ENCODE measurements around the gene SPATA2L.

SPATA2L gene

DNA sequence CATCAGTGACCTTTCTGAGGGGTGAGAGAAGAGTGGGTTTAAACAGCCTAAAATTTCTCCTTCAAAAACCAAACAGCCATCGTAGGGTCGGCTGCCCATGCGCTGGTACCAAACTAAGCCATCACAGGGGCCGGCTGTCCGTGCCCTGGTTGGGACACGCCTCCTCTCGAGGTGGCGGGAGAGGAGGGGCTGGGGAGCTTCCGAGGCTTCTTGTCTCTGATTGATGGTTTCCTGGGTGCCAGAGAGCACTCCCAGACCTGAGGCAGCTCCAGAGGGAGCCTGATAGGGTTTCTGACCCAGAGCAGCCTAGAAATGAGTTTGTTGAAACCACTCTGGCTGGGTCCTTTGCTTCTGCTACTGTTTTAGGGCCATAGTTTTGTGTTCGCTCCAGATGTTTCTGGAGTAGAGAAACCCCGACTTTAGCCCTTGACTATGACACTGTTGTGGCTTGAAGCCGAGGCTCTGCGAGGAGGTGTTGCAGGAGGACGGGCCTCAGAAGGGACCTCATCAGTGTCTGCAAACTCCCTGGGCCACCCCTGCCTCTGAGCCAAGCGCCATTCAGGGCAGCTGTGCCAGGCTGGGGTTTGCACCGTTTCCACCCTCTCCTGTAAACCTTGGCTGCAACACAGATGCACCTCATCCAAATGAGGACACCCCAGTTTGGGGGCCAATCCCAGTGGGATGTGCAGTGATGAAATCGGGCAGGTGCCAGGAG, 26.1 kb upstream of the SPATA2L start:
- no peak for DNase-seq

- DNase-seq, result peak; percentile 54 to 88 (median 73)
Measured at GRCh38 chr16:89723279-89724250, 22.1 kb upstream of the SPATA2L start.

GRCh38 chr16:89722392-89723278, 21.1 kb upstream of the SPATA2L start:
- peak; percentile 57 to 88 (median 68) for DNase-seq

GRCh38 chr16:89721546-89722391, 20.3 kb upstream of the SPATA2L start:
- peak; percentile 80 to 92 (median 88) for DNase-seq

DNA sequence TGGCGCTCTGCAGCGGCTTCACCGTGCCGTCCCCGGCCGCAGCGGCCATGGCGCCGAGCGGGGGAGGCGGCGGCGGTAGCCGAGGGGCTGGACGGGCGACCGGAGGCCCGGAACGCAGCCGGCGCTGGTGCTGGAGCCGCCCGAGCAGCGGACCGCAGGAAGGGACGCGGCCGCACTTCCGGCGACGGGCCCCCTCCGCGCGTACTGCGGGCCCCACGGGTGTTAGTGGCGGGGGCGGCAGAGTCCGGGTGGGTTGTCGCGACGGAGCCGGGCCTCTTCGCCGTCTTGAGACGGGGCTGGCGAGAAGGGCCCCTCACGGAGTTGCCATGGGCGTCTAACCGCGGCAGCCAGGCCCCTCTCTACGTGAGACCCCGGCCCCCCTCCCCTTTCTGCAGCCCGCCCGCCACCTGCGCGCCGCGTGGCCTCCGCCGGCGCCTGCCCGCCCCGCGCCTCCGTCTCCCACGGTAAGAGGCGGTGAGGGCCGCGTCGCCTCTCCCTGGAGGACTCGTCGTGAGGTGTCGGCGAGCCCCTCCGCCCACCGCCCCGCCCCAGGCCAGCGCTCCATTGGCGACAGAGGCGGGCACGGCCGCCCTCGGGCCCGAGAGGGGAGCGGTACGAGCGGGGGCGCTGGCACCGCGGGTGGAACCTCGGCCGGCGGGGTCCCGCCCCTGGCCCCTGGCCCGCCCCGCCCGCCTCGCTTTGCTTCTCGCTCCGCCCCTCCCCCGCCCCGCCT, 19.5 kb upstream of the SPATA2L start, which contains the start of the genes VPS9D1 and ZNF276:
TSS of gene VPS9D1 (minus strand) at position 86 of the 733 bp plus-strand sequence. CDS start at position 49, 37 bp downstream.
TSS of gene ZNF276 (plus strand) at position 725 of the 733 bp plus-strand sequence. CDS start 104 bp downstream, outside the sequence.
- DNase-seq, result peak; percentile 74 to 94 (median 86)

DNA sequence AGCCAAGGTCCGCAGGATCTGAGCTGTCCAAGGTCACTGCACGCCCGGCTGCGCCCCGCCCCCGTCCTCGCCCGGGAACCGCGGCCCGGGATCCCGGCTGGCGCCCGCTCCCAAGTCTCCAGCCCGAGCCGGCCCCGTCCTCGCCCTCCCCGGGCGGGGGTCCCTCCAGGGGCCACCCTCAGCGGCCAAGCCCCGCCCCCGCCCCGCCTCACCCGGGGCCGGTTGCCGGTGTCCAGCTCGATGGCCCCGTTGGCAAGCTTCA, 19.0 kb upstream of the SPATA2L start:
- peak in 1 of 6 experiments; percentile 47 for DNase-seq

- DNase-seq, result no peak
Measured at GRCh38 chr16:89717688-89718505, 16.4 kb upstream of the SPATA2L start.

DNA sequence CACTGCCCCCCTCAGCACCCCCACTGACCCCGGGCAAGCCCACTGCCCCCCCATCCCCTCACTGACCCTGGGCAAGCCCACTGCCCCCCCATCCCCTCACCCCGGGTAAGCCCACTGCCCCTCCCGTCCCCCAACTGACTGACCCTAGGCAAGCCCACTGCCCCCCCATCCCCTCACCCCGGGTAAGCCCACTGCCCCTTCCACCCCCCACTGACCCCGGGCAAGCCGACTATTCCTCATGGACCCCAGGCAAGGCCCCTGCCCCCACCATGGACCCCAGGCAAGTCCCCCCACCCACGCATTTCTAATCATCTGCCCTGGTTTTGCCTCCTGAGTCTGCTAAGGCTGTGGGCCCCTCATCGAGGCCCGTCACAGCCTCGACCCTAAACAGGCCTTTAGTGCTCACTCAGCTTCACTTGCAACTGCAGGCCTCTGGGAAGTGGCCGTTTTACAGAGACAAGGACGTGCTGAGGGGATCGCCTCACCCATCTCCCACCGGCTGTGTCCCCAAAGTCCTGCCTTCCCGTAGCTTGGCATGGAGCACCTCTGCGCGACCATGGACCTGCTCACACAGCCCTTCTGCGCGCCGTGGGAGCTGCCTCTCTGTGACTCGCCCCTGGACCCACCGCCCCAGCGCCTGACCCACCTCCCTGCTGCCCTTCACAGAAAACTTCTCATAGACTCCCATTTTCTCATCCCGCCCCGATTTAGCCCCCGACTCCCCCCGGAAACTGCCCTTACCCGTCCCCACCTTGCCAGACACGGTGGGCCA, 15.6 kb upstream of the SPATA2L start:
- DNase-seq, result no peak

DNA sequence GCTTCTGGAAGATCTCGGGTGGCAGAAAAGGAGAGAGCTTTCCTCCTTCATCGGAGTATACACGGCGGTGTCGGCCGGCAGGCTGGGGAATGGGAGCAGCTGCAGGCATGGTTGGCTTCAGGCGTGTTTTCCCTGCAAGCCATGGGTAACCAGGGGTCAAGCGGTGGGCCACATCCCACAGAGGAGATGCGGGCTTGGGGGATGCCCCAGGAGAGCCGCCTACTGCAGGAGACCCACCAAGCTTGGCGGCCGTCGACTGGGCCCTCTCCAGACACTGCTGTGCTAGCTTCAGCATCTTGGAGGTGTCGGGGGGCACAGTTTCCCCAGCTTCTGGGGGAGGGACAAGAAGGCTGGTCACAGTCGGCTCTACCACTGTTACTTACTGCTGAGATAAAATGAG, 15.0 kb upstream of the SPATA2L start:
- no peak for DNase-seq

DNA sequence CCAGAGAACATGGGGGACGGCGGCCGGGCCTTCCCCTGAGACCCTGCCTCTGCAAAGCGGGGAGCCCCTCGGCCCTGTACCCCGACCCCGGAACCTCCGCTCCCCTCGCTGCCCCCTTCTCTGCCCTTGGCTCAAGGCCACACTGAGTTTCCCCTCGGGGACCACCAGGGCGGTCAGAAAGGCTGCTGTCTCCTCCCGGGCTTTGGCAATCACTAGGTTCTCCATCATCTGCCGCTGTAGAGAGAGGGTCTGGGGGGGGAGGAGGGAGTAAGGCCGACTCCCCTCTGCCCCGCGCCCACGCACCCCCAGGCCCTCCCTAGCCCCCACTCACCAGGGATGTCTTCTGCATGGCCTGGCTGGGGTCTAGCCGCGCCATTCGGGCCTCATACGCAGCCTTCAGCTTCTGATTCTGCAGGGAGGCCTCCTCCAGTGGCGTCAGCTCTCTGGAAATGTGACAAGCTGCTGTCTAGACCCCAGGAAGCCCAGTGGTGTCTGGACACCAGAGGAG, 10.8 kb upstream of the SPATA2L start:
- no peak for DNase-seq

- peak; percentile 20 to 77 (median 70) for DNase-seq
Measured at GRCh38 chr16:89711601-89712273, 10.2 kb upstream of the SPATA2L start.

- DNase-seq, result no peak
Measured at GRCh38 chr16:89710709-89711564, 9.4 kb upstream of the SPATA2L start.

DNA sequence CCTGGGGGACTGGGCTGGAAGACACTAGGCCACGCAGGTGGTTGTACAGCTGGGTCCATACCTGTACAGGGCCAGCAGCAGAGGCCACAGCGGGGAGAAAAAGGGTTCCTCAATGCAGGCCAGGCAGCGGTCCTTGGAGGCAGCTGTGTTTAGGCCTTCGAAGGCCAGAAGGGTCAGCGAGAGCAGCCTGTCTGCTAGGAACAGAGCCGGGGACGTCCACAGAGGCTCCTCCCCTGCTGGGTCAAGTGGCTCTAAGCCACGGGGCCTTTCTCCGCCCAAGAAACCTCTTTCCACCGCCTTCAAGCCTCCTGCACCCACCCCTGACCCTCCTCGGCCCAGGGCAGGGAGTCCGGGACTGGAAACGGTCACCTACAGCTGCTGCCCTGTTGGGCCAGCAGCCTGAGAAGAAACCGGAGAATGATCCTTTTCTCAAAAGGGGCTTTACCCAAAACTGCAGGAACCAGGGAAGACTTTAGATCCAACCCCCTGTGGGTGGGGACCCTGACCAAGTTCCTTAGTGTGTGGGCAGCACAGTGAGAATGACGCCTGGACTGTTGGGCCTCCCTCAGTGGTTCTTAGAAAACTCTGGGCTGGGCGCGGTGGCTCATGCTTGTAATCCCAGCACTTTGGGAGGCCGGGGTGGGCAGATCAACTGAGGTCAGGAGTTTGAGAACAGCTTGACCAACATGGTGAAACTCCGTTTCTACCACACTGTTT, 8.4 kb upstream of the SPATA2L start:
- no peak for DNase-seq

DNA sequence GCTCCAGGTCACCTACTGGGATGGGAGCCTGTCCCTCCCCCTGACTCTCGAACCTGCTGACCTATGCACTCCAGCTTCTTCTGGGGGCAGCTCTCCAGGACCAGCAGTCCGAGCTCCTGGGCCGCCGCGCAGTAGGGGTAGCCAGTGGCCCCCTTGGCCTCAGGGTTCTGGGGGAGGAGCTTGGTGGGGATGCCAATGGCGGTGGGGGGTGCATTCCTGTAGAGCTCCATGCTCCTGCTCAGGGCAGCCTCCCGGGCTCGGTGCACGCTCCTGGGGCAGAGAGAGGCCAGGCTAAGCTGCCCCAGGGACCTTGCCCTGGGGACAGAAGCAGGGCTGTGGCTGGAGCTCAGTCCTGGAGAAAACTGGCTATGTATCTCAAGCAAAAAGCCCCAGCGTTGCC, 7.7 kb upstream of the SPATA2L start:
- no peak for DNase-seq

GRCh38 chr16:89708481-89708931, 7.0 kb upstream of the SPATA2L start:
- DNase-seq, result no peak

DNA sequence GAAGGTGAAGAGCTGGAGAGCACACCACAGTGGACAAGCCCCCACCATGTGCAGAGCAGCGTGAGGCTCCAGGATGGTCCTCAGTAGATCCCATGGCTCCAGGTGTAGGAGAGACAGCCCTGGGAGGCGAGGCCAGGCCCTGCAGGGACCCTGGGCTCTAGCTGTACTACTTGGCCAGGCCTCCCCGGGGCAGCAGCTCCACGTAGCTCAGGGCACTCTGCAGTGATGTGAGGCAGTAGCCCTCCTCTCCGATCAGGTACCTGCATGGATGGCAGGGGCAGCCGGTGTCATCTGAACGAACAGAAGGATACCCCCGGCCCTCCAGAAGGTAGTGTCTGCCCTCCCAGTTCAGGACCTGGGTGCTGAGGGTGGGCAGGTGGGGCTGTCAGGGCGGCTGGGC, 6.2 kb upstream of the SPATA2L start:
- DNase-seq, result no peak

Data from stimulated activated naive CD4-positive, alpha-beta T cell (primary cell).